Central memory CD8-positive, alpha-beta T cell (primary cell): Measurements from ENCODE around the gene CIAO2A.

Experiments used
- ATAC-seq: fragments of 150-1000 bp; cut with Tn5 transposase; replicated peaks from 2 replicates; pipeline ENCODE4 v1.10.0; 2022; ENCODE audit warnings: mild to moderate bottlenecking, moderate FRiP score, moderate number of reproducible peaks; ENCODE audit not compliant: poor library complexity, severe bottlenecking; ENCODE audit errors: extremely low read depth
- DNase-seq, 2 donors: peaks; one replicate each; pipeline ENCODE4 v3.0.0; 2021; ENCODE audit warnings: low spot score in 2 of 2
- H3K27ac Mint-ChIP-seq: one replicate; pipeline ENCODE4 v1.8.0; 2022; ENCODE audit warnings: low read depth, mild to moderate bottlenecking, moderate library complexity, mixed read lengths
- H3K27me3 Mint-ChIP-seq: one replicate; pipeline ENCODE4 v1.8.0; 2022; ENCODE audit warnings: mixed read lengths
- H3K36me3 Mint-ChIP-seq: one replicate; pipeline ENCODE4 v1.8.0; 2022; ENCODE audit warnings: mild to moderate bottlenecking, moderate library complexity, mixed read lengths; ENCODE audit not compliant: insufficient read depth
- H3K4me1 Mint-ChIP-seq: one replicate; pipeline ENCODE4 v1.8.0; 2022; ENCODE audit warnings: mixed read lengths
- H3K4me3 Mint-ChIP-seq: one replicate; pipeline ENCODE4 v1.8.0; 2022; ENCODE audit warnings: mild to moderate bottlenecking, moderate library complexity, mixed read lengths
- H3K9me3 Mint-ChIP-seq: one replicate; pipeline ENCODE4 v1.8.0; 2022; ENCODE audit warnings: mixed read lengths

Gene CIAO2A

DNA sequence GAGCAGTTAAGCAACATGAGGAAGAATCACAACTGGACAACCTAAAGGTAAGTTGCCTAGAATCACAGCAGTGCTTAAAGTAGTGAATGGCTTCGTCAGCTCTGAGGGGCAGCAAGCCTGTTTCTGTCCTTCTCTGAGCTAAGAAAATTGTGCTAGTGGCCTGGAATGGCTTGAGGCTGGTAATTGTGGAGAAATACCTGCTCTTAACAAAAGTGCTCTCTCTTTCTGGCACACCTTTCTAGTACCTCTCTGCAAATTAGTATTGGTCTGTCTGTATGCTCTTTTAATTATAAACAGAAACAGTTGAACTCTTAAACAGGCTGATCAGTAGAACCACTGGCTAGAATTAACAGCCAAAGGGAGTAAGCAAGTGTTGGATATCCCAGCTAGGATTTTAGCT, 13.7 kb upstream of the CIAO2A start:
- no peak for ATAC-seq
- DNase-seq = no peak
- H3K27me3 Mint-ChIP-seq = no peaks in the 10 kb centered on the region
- no peaks in the 10 kb centered on the region for H3K9me3 Mint-ChIP-seq
- H3K27ac Mint-ChIP-seq = no peak overlapping the region
- peaks cover 51% of the 10 kb centered on the region for H3K4me1 Mint-ChIP-seq
- H3K36me3 Mint-ChIP-seq = peaks cover 12% of the 10 kb centered on the region
- H3K4me3 Mint-ChIP-seq = no peak overlapping the region

- ATAC-seq = no peak
- Mint-ChIP-seq H3K4me3 (no peak overlapping the region), H3K27me3 (no peaks in the 10 kb centered on the region), H3K9me3 (no peaks in the 10 kb centered on the region), H3K36me3 (peaks cover 13% of the 10 kb centered on the region), H3K27ac (no peak overlapping the region), H3K4me1 (peaks cover 45% of the 10 kb centered on the region)
- no peak for DNase-seq
Observed at GRCh38 chr15:64105113-64105704, 11.6 kb upstream of the CIAO2A start.

DNA sequence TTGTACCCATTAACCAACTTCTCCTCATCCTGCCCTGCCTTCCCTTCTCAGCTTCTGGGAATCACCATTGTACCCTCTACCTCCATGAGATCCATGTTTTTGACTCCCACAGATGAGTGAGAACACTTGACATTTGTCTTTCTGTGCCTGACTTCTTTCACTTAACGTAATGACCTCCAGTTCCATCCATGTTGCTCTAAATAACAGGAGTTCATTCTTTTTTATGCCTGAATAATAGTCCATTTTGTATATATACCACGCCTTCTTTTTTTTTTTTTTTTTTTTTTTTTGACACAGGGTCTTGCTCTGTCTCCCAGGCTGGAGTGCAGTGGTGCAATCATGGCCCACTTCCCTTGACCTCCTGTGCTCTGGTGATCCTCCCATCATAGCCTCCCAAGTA, 8.9 kb upstream of the CIAO2A start:
- Mint-ChIP-seq H3K9me3 (no peaks in the 10 kb centered on the region), H3K27me3 (no peaks in the 10 kb centered on the region), H3K36me3 (peaks cover 15% of the 10 kb centered on the region), H3K4me3 (no peak overlapping the region), H3K4me1 (peaks cover 51% of the 10 kb centered on the region), H3K27ac (no peak overlapping the region)
- ATAC-seq (no peak), DNase-seq (no peak)

DNA sequence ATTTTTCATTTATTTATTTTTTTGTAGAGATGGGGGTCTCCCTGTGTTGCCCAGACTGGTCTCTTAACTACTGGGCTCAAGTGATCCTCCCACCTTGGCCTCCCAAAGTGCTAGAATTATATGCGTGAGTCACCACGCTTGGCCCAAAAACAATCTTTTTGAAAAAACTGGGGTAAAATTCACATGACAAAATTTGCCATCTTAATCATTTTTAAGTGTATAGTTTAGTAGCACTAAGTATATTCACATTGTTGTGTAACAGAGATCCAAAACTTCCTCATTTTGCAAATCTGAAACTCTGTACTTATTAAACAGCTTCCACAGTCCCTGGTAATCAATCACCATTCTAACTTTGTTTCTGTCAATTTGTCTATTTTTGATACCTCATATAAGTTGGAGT, 7.3 kb upstream of the CIAO2A start:
- DNase-seq (no peak), ATAC-seq (no peak)
- Mint-ChIP-seq H3K4me1 (peaks cover 53% of the 10 kb centered on the region), H3K36me3 (peaks cover 18% of the 10 kb centered on the region), H3K27ac (no peak overlapping the region), H3K9me3 (no peaks in the 10 kb centered on the region), H3K27me3 (no peaks in the 10 kb centered on the region), H3K4me3 (no peak overlapping the region)

DNA sequence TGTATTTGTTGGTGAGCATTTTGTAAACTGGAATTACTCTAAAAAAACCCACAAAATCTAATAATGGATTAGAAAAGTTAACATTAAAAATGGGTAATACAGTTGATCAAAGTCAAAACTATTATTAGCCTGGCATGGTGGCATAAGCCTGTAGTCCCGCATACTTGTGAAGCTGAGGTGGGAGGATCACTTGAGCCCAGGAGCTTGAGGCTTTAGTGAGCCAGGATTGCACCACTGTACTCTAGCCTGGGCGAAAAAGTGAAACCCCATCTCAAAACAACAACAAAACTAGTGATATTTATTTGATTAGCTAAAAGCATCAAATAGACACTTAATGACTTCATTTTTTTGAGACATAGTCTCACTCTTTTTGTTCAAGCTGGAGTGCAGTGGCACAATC, 5.7 kb upstream of the CIAO2A start:
- Mint-ChIP-seq H3K4me3 (no peak overlapping the region), H3K27ac (no peak overlapping the region), H3K27me3 (no peaks in the 10 kb centered on the region), H3K9me3 (no peaks in the 10 kb centered on the region), H3K36me3 (peaks cover 24% of the 10 kb centered on the region), H3K4me1 (peaks cover 66% of the 10 kb centered on the region)
- no peak for ATAC-seq
- DNase-seq = no peak

- no peak overlapping the region for H3K27ac Mint-ChIP-seq
- H3K4me3 Mint-ChIP-seq = peak overlapping the region; percentile 100
- H3K27me3 Mint-ChIP-seq = no peaks in the 10 kb centered on the region
- H3K4me1 Mint-ChIP-seq = peaks cover 77% of the 10 kb centered on the region
- H3K36me3 Mint-ChIP-seq = peaks cover 15% of the 10 kb centered on the region
- no peak for ATAC-seq
- no peak for DNase-seq
- no peaks in the 10 kb centered on the region for H3K9me3 Mint-ChIP-seq
Observed at GRCh38 chr15:64096668-64097384, 3.2 kb upstream of the CIAO2A start.

DNA sequence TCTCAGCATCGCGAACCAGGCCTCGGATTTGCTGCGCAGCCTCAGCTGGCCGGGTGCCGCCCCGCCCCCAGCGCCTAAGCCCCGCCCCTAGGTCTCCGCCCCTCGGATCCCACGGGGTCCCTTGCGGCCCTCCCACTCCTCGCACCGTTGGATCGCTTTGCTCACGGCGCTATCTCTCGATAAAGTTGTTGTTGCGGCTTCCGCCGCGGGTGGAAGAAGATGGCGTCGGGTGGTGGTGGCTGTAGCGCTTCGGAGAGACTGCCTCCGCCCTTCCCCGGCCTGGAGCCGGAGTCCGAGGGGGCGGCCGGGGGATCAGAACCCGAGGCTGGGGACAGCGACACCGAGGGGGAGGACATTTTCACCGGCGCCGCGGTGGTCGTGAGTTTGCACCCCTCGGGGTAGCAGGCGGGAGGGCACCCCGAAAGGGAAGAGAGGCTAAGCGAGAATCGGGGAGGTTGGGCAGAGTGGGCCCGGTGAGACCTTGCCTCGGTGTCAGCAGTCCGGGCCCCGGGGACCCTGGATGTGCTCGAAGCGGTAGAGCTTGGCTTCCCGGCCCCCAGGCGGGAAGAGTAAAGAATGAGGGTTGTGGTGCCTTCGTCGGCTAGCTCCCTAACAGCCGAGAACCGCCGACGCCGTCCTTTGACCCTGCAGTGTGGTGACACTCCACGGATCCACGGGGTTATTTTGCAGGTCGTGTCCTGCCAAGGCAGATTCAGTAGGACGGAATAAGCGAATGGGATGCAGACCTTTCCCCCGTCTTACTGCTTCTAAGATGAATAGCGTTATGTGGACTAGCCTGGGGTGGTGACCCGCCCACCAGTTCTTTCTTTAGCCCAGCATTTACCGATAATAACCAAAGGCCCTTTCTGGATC, 2.4 kb upstream of the CIAO2A start, which contains the start of gene SNX1:
SNX1 (plus strand) TSS at position 188 of the 873 bp plus-strand sequence; CDS start at position 220, 32 bp downstream.
- ATAC-seq = peak; percentile 71

DNA sequence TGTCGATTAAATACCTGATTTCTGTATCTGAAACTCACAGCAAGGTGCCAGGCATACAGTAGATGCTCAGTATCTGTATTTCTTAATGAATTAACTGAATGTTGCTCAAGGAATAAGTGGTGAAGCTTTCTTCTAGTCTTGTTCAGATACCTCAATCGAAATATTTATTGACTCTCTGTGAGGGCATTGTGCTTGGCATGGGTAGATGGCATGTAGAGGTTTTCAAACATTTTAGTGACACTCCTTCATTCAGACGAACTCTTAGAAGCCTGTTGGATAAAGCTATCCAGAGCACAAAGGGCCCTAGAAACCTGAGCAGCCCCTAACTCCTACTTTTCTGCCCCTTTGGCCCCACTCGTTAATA, 1.8 kb upstream of the CIAO2A start:
- Mint-ChIP-seq H3K36me3 (peaks cover 16% of the 10 kb centered on the region), H3K27me3 (no peaks in the 10 kb centered on the region), H3K4me1 (peaks cover 75% of the 10 kb centered on the region), H3K9me3 (no peaks in the 10 kb centered on the region), H3K4me3 (peak overlapping the region; percentile 100), H3K27ac (peak overlapping the region; percentile 94)
- ATAC-seq = no peak
- DNase-seq = no peak

More for the DNA sequence above, 2.4 kb upstream of the CIAO2A start, which contains the start of gene SNX1:
- Mint-ChIP-seq H3K9me3 (no peaks in the 10 kb centered on the region), H3K4me3 (peak within 1 kb of the TSS; percentile 100), H3K36me3 (peaks cover 15% of the 10 kb centered on the region), H3K4me1 (peaks cover 71% of the 10 kb centered on the region), H3K27ac (peak within 1 kb of the TSS; percentile 94), H3K27me3 (no peaks in the 10 kb centered on the region)
- peak; percentile 90 to 94 for DNase-seq

DNA sequence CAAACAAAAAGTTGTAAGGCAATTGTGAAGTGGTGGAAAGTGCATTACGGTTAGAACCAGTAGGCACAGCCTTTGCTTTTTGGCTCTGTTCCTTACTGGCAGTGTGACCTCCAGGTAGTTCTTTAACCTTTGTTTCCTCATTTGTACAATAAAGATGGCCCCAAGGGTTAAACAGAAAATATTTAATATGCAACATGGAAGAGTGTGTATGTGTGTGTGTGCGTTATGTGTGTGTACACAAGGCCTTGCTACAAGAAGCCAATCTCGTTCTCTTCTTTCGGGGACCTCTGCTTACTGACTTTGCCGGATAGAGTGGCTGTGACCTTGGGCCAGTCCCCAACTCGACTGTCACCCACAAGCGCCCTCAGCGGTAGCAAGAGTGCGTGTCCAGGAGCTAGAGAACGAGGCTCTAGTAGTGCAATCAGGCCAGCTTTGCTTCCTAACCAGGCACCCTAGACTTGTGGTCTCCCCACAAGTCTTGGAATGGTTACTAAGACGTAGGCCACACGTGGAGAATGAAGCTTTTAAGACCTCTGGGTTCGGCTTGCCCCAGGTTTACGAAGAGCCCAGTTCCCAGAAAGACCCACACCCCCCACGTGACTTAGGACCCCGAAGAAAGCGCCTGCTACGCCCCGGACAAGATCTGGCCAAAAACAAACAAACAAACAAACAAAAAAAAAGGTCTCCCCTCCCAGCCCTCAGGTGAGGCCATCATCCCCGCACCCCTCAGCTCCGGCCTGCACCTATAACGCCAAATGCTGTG, 593 bp downstream of the CIAO2A start:
- Mint-ChIP-seq H3K27me3 (no peaks in the 10 kb centered on the region), H3K4me3 (peak overlapping the region; percentile 100), H3K4me1 (peaks cover 80% of the 10 kb centered on the region), H3K36me3 (peaks cover 18% of the 10 kb centered on the region), H3K27ac (peak overlapping the region; percentile 98), H3K9me3 (no peaks in the 10 kb centered on the region)
- ATAC-seq = no peak
- DNase-seq = peak in 1 of 2 donors; percentile 20

DNA sequence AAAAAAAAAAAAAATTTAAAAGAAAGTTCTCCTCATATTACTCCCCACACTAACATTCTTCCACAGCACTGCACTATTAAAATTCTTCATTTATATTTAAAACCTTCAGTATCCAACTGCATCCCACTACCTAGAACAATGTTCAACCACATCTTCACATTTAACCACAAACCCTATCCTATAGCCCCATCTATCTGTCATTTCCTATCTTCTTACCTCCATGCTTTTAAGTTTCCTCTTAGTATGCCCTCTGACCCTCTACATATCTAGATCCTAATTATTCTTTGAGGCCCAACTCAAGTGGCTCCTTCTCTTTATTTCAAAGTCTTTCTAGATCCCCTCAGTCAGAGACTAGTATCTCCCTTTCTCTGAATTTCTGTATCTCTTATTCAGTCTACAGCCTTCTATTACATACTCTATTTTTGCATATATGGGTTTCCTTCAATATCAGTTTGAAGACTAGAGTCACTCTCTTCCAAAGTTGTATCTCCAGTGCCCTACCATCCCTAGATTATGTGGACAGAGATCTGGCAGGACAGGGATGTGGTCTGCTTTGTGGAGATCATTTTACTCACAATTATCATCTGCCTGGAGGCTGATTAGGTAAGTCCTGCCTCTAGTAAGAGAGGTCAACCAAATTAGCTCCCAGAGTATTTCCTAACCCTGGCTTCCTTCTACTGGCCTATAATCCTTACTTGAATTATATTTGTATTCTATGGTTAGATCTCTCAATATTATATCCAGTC, 1.4 kb downstream of the CIAO2A start:
- Mint-ChIP-seq H3K9me3 (no peaks in the 10 kb centered on the region), H3K27me3 (no peaks in the 10 kb centered on the region), H3K36me3 (peaks cover 24% of the 10 kb centered on the region), H3K4me3 (peak overlapping the region; percentile 100), H3K4me1 (peaks cover 72% of the 10 kb centered on the region), H3K27ac (peak overlapping the region; percentile 98)
- no peak for ATAC-seq
- DNase-seq = no peak

- H3K4me1 Mint-ChIP-seq = peaks cover 57% of the 10 kb centered on the region
- H3K4me3 Mint-ChIP-seq = no peak overlapping the region
- peaks cover 18% of the 10 kb centered on the region for H3K36me3 Mint-ChIP-seq
- no peaks in the 10 kb centered on the region for H3K9me3 Mint-ChIP-seq
- ATAC-seq = no peak
- peak overlapping the region; percentile 23 for H3K27ac Mint-ChIP-seq
- DNase-seq = no peak
- no peaks in the 10 kb centered on the region for H3K27me3 Mint-ChIP-seq
Observed at GRCh38 chr15:64090527-64090926, 3.1 kb downstream of the CIAO2A start.
